Midbrain (tissue), 1 donor: ENCODE data around the gene NCK2.

Experiments
- DNase-seq: peaks from one replicate; lab custom pipeline; 2025; lab: John Stamatoyannopoulos, UW

Gene NCK2

GRCh38 chr2:105777031-105777482 is 32.3 kb downstream of the NCK2 start:
- DNase-seq = no peak

GRCh38 chr2:105777506-105778055 is 32.9 kb downstream of the NCK2 start:
- DNase-seq = no peak

GRCh38 chr2:105778080-105778607 is 33.4 kb downstream of the NCK2 start:
- DNase-seq = no peak

- no peak for DNase-seq
Observed at GRCh38 chr2:105779394-105779793, 34.7 kb downstream of the NCK2 start.

- DNase-seq = no peak
Observed at GRCh38 chr2:105780606-105781005, 35.9 kb downstream of the NCK2 start.

- no peak for DNase-seq
Observed at GRCh38 chr2:105781274-105781978, 36.7 kb downstream of the NCK2 start.

GRCh38 chr2:105782123-105782522 is 37.4 kb downstream of the NCK2 start:
- DNase-seq = no peak

GRCh38 chr2:105782646-105783045 is 37.9 kb downstream of the NCK2 start:
- DNase-seq = no peak

GRCh38 chr2:105783151-105783738 is 38.5 kb downstream of the NCK2 start:
- DNase-seq = no peak

GRCh38 chr2:105783972-105784371 is 39.3 kb downstream of the NCK2 start:
- DNase-seq = no peak

GRCh38 chr2:105784589-105784988 is 39.9 kb downstream of the NCK2 start:
- DNase-seq = no peak

- DNase-seq = no peak
Observed at GRCh38 chr2:105785095-105785847, 40.6 kb downstream of the NCK2 start.

GRCh38 chr2:105786231-105787230 is 41.8 kb downstream of the NCK2 start:
- DNase-seq = no peak

- DNase-seq = no peak
Observed at GRCh38 chr2:105787376-105788318, 42.9 kb downstream of the NCK2 start.

GRCh38 chr2:105788670-105789290 is 44.1 kb downstream of the NCK2 start:
- DNase-seq = no peak

GRCh38 chr2:105789745-105790460 is 45.2 kb downstream of the NCK2 start:
- peak; percentile 16 for DNase-seq

GRCh38 chr2:105790461-105791149 is 45.9 kb downstream of the NCK2 start:
- no peak for DNase-seq

- DNase-seq = no peak
Observed at GRCh38 chr2:105791229-105791628, 46.5 kb downstream of the NCK2 start.
